Ishikawa (cell line): ENCODE measurements around the gene ANO6.

Experiments used
- CEBPB ChIP-seq: IDR thresholded peaks from 2 replicates; pipeline ENCODE4 v1.6.1; 2012
- CREB1 ChIP-seq: IDR thresholded peaks from 2 replicates; pipeline ENCODE4 v1.6.1; 2012; ENCODE audit warnings: low read depth
- EGR1 ChIP-seq: IDR thresholded peaks from 2 replicates; pipeline ENCODE4 v1.6.1; 2012
- EP300 ChIP-seq: IDR thresholded peaks from 2 replicates; pipeline ENCODE4 v1.6.1; 2012; ENCODE audit warnings: borderline replicate concordance
- FOXM1 ChIP-seq: IDR thresholded peaks from 2 replicates; pipeline ENCODE4 v1.6.1; 2012; ENCODE audit warnings: low read depth, borderline replicate concordance
- MAX ChIP-seq: IDR thresholded peaks from 2 replicates; pipeline ENCODE4 v1.6.1; 2012
- NFIC ChIP-seq: IDR thresholded peaks from 2 replicates; pipeline ENCODE4 v1.6.1; 2012
- RAD21 ChIP-seq: IDR thresholded peaks from 2 replicates; pipeline ENCODE4 v1.6.1; 2012; ENCODE audit warnings: low read depth
- REST ChIP-seq: IDR thresholded peaks from 2 replicates; pipeline ENCODE4 v1.6.1; 2012; ENCODE audit warnings: low read depth, mild to moderate bottlenecking
- TAF1 ChIP-seq: IDR thresholded peaks from 2 replicates; pipeline ENCODE4 v1.6.1; 2012; ENCODE audit warnings: low read depth, mild to moderate bottlenecking
- TCF12 ChIP-seq: IDR thresholded peaks from 2 replicates; pipeline ENCODE4 v1.6.1; 2012; ENCODE audit warnings: low read depth
- TEAD4 ChIP-seq: IDR thresholded peaks from 2 replicates; pipeline ENCODE4 v1.6.1; 2012
- USF1 ChIP-seq: IDR thresholded peaks from 2 replicates; pipeline ENCODE4 v1.6.1; 2012
- YY1 ChIP-seq: IDR thresholded peaks from 2 replicates; pipeline ENCODE4 v1.6.1; 2012; ENCODE audit warnings: low read depth
- ZBTB7A ChIP-seq: IDR thresholded peaks from 2 replicates; pipeline ENCODE4 v1.6.1; 2012; ENCODE audit warnings: low read depth

The ANO6 gene

DNA sequence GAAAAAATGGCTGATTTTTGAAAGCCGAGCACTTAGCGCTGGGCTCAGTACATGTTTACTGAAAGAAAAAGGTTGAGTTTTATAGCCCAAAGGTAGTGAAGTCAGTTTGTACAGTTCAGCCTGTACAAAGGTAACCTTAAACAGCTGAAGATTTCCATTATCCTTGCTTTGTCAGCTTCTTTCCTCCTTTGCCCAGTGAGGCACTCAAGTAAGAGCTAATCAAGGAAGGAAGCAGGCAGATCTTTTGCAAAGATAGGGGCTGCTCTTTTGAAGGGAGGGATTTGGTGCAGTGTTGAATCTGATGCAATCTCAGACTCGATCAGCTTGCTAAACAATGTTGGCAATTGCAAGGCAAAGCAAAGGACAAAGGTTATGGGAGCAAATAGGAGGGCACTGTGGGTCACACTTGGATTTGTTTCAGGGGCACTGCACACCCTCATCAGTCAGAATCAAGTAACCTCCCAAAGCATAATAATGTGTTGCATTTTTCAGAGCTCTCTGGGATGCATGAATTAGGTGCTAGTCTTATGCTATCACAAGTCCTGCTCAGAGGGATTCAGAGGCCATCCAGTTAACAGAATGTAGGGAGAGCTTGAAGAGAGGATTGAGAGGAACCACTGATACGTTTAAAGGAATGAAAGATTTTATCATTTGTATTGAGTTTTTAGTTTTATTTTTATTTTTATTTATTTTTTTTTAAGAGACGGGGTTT lies 44.4 kb downstream of the ANO6 start:
- TF ChIP-seq TEAD4 (no peak), REST (no peak), CEBPB (peak; percentile 43), TCF12 (no peak)

DNA sequence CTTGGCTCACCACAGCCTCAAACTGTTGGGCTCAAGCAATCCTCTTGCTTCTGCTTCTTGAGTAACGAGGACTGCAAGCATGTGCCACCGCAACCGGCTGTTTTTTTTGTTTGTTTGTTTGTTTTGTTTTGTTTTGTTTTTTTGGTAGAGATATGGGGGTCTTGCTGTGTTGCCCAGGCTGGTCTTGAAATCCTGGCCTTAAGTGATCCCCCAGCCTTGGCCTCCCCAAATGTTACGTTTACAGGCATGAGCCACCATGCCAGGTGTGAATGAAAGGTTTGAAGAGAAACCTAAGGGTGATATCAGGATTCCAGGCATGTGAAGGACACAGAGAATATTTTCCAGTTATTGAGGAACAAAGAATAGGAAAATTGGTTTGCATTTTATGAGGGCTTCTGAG lies 45.0 kb downstream of the ANO6 start:
- TF ChIP-seq FOXM1 (no peak), REST (no peak), ZBTB7A (no peak), RAD21 (no peak), EP300 (no peak), TEAD4 (no peak), CREB1 (no peak), TCF12 (no peak), EGR1 (no peak), TAF1 (no peak), NFIC (no peak), USF1 (no peak), YY1 (no peak), MAX (no peak), CEBPB (no peak)

DNA sequence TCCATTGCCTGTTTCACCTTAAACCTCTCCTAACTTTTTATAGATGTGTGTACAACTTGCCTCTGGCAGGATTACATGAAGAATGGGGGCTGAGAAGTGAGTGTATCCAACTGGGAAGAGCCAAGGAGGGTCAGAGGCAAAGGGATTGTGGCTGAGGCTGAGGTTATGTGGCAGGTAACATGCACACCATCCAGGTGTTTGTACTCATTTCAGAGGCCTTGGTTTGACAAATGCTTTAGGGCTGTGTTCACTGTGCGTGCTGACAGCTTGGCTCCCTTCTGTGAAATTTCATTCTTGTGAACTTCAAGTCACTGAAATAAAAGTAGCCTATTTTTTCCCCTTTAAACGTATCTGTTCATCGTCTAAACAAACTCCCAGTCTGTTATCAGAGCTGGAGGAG lies 47.7 kb downstream of the ANO6 start:
- no peak for TF ChIP-seq EP300
- no peak for TF ChIP-seq TAF1
- TF ChIP-seq YY1, result no peak
- TF ChIP-seq NFIC, result no peak
- no peak for TF ChIP-seq CREB1
- no peak for TF ChIP-seq REST
- no peak for TF ChIP-seq FOXM1
- TF ChIP-seq TCF12, result no peak
- TF ChIP-seq CEBPB, result no peak
- TF ChIP-seq MAX, result no peak
- TF ChIP-seq ZBTB7A, result no peak
- TF ChIP-seq USF1, result no peak
- TF ChIP-seq EGR1, result no peak
- TF ChIP-seq TEAD4, result no peak
- no peak for TF ChIP-seq RAD21

DNA sequence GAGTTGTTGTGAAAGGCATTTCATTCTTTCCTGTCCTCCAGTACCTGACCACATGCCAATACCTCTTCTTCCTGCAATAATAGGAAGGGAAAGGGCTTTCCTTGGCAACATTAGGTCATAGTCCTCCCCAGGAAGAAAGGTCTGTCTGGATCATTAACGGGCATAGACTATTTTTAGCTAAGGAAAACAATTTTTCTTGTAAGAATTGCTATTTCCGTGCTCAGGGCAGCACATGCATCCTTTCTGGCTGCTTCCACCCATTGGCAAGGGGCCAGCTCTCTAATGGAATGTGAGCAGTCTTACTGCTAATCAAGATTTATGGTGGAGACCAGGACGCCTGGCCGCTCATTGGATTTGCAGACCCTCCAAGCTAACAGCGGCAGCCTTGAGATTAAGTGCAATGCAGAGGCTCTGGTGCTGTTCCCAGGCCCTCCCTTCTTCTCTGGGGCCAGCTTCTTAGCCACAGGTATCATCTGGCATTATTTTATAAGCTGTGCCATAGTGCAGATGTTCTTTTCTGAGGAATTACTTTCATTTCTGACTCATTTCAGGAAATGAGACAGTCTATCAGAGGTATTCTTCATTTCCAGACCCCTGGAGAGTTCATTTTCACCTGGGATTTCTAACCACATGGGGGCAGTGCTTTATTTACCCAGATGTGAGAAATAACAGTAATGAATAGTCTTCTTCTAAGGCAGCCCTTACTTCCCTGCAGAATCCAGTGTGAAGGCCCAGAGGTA lies 52.9 kb downstream of the ANO6 start:
- TF ChIP-seq NFIC (peak; percentile 99), CEBPB (peak; percentile 58), REST (no peak; the same call in 1 of the 2 replicates), EP300 (peak; percentile 94), FOXM1 (peak; percentile 86), EGR1 (no peak; the same call in 1 of the 2 replicates), USF1 (no peak; the same call in 1 of the 2 replicates), ZBTB7A (peak; percentile 96), YY1 (no peak), RAD21 (peak; percentile 67), TEAD4 (peak; percentile 93), MAX (peak; percentile 83), TCF12 (peak; percentile 95), CREB1 (no peak), TAF1 (no peak)
